ENCODE data around the gene PRH2.

Gene PRH2

DNA sequence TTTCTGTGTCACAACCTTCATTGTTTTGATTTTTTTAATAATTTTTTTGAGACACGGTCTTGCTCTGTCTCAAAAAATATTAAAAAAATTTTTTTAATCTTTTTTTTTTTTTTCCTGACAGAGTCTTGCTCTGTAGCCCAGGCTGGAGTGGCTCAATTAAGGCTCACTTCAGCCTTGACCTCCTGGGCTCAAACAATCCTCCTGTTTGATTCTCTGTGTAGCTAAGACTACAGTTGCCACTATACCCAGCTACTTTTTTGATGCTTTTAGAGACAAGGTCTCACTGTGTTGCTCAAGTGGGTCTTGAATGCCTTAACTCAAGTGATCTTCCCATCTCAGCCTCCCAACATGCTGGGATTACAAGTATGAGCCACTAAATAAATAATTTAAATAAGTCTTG is 9.2 kb upstream of the PRH2 start:
- H3K27me3 ChIP-seq (ENCODE audit: insufficient read depth, low read depth, severe bottlenecking) = no peaks in the 10 kb centered on the region
- no peaks in the 10 kb centered on the region for H3K9me3 ChIP-seq (ENCODE audit: severe bottlenecking)
- no peak overlapping the region for H3K27ac ChIP-seq
- no peak for DNase-seq
- no peak overlapping the region for H3K4me3 ChIP-seq (ENCODE audit: low read depth, low read length)
- no peaks in the 10 kb centered on the region for H3K36me3 ChIP-seq
- TF ChIP-seq, protein P1, sequence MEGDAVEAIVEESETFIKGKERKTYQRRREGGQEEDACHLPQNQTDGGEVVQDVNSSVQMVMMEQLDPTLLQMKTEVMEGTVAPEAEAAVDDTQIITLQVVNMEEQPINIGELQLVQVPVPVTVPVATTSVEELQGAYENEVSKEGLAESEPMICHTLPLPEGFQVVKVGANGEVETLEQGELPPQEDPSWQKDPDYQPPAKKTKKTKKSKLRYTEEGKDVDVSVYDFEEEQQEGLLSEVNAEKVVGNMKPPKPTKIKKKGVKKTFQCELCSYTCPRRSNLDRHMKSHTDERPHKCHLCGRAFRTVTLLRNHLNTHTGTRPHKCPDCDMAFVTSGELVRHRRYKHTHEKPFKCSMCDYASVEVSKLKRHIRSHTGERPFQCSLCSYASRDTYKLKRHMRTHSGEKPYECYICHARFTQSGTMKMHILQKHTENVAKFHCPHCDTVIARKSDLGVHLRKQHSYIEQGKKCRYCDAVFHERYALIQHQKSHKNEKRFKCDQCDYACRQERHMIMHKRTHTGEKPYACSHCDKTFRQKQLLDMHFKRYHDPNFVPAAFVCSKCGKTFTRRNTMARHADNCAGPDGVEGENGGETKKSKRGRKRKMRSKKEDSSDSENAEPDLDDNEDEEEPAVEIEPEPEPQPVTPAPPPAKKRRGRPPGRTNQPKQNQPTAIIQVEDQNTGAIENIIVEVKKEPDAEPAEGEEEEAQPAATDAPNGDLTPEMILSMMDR (IDR thresholded peaks at IDR 0.05; ENCODE audit: low read depth, low read length) = no peak

- Histone ChIP-seq H3K4me3 (ENCODE audit: low read depth, low read length) (no peak overlapping the region), H3K36me3 (no peaks in the 10 kb centered on the region), H3K27me3 (ENCODE audit: insufficient read depth, low read depth, severe bottlenecking) (no peaks in the 10 kb centered on the region), H3K9me3 (ENCODE audit: severe bottlenecking) (no peaks in the 10 kb centered on the region), H3K27ac (no peak overlapping the region)
- no peak for DNase-seq
- TF ChIP-seq, protein P1 (IDR thresholded peaks at IDR 0.05; ENCODE audit: low read depth, low read length) = no peak
These were observed 2.8 kb upstream of the PRH2 start for GRCh38 chr12:10926269-10926668.

- TF ChIP-seq, protein P1 (IDR thresholded peaks at IDR 0.05; ENCODE audit: low read depth, low read length) = no peak
These were observed 7.5 kb downstream of the PRH2 start for GRCh38 chr12:10936506-10936905.

GRCh38 chr12:10939163-10939562 is 10.1 kb downstream of the PRH2 start, which contains the start of gene TAS2R14:
Gene TAS2R14 (minus strand): TSS chr12:10939263. CDS start chr12:10939207, 56 bp downstream.
- TF ChIP-seq, protein P1 (IDR thresholded peaks at IDR 0.05; ENCODE audit: low read depth, low read length) = no peak

More at GRCh38 chr12:10936506-10936905, 7.5 kb downstream of the PRH2 start:
- H3K27me3 ChIP-seq (ENCODE audit: insufficient read depth, low read depth, severe bottlenecking) = no peaks in the 10 kb centered on the region
- H3K27ac ChIP-seq = no peak overlapping the region
- no peaks in the 10 kb centered on the region for H3K9me3 ChIP-seq (ENCODE audit: severe bottlenecking)
- no peak for DNase-seq
- H3K36me3 ChIP-seq = no peaks in the 10 kb centered on the region
- no peak overlapping the region for H3K4me3 ChIP-seq (ENCODE audit: low read depth, low read length)

GRCh38 chr12:10940389-10940788 is 11.4 kb downstream of the PRH2 start:
- no peak overlapping the region for H3K27ac ChIP-seq
- DNase-seq = no peak
- no peaks in the 10 kb centered on the region for H3K9me3 ChIP-seq (ENCODE audit: severe bottlenecking)
- no peaks in the 10 kb centered on the region for H3K27me3 ChIP-seq (ENCODE audit: insufficient read depth, low read depth, severe bottlenecking)
- H3K4me3 ChIP-seq (ENCODE audit: low read depth, low read length) = no peak overlapping the region
- TF ChIP-seq, protein P1 (IDR thresholded peaks at IDR 0.05; ENCODE audit: low read depth, low read length) = no peak
- H3K36me3 ChIP-seq = no peaks in the 10 kb centered on the region

More at GRCh38 chr12:10939163-10939562, 10.1 kb downstream of the PRH2 start, which contains the start of gene TAS2R14:
- Histone ChIP-seq H3K36me3 (no peaks in the 10 kb centered on the region), H3K27ac (no peak within 1 kb of the TSS), H3K9me3 (ENCODE audit: severe bottlenecking) (no peaks in the 10 kb centered on the region), H3K4me3 (ENCODE audit: low read depth, low read length) (no peak within 1 kb of the TSS), H3K27me3 (ENCODE audit: insufficient read depth, low read depth, severe bottlenecking) (no peaks in the 10 kb centered on the region)
- DNase-seq = no peak

DNA sequence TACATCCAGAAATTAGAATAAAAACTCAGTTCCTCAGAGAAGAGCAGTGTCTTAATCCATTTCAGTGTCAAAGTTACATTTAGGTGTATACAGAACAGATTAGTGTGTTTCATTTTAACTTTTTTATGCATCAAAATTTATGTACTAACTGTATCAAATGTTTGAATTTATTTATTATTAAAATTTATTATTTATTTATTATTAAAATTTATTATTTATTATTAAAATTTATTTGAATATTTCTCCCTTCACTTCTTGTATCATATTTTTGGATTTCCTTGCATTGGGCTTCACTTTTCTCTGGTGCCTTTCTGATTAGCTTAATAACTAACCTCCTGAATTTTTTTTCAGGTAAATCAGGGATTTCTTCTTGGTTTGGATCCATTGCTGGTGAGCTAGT is 12.3 kb downstream of the PRH2 start:
- Histone ChIP-seq H3K9me3 (ENCODE audit: severe bottlenecking) (no peaks in the 10 kb centered on the region), H3K27ac (no peak overlapping the region), H3K4me3 (ENCODE audit: low read depth, low read length) (no peak overlapping the region), H3K36me3 (no peaks in the 10 kb centered on the region), H3K27me3 (ENCODE audit: insufficient read depth, low read depth, severe bottlenecking) (no peaks in the 10 kb centered on the region)
- TF ChIP-seq, protein P1 (IDR thresholded peaks at IDR 0.05; ENCODE audit: low read depth, low read length) = no peak
- no peak for DNase-seq
